ENCODE measurements around the gene PCNX3.

- TF ChIP-seq CTCF (IDR thresholded peaks at IDR 0.05) (no peak), POLR2A (IDR thresholded peaks at IDR 0.05) (no peak)
Observed at GRCh38 chr11:65642014-65642671, 26.6 kb downstream of the PCNX3 start.
